DLD1 (cell line): ENCODE data around the gene PPM1N.
"Not testable (repeated sequence)": the region's sequence is repeated elsewhere in the genome, so short reads cannot be mapped to it uniquely, and the experiment has no call there.

Experiments
- in situ Hi-C: cut with HindIII; loops from 2 replicates; pipeline ENCODE4 v1.10.0; 2017; ENCODE audit warnings: low sequenced_read_pairs

Gene PPM1N

DNA sequence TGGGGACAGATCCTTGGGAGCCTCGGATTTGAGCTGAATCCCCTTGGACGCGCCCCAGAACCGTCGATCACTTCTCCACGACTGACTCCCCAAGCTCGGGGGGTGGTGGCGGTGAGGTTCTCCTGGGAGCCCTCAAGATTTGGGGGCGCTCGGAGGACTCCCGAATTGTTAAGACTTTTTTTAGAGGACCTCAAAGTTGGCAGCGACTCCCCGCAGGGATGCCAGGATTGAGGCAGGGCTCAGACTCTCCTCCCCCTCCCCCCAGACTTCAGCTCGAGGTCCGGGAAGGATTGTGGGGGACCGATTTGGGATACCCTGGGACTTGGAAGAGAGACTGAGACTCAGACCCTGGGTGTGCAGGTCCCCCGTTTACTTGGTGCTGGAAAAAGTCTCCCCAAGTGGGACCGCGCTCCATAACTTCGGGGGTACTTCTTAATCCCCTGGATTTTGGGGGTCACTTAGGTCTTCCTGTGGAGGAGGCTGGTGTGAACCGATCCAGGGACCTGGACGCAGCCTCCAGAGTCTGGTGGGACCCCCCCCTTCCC, 9.7 kb downstream of the PPM1N start:
- in situ Hi-C loops = no loop called here

- in situ Hi-C loops = no loop called here
Measured at GRCh38 chr19:45508417-45508860, 10.2 kb downstream of the PPM1N start.

GRCh38 chr19:45508861-45509691, 10.8 kb downstream of the PPM1N start:
- in situ Hi-C loops = no loop called here

DNA sequence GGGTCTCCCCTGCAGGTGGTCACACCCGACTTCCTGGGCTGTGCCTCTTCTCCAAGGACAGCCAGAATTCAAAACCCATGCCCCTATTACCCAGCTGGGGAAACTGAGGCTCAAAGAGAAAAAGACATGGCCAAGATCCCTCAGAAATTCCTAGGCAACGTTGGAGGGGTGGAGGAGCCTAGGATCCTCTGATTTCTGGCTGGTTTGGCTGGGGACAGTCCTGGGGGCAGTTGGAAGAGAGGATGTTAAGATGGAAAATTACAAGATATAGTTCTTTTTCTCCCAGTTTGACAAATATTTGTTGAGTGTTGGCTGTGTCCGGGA, 11.4 kb downstream of the PPM1N start:
- in situ Hi-C loops = no loop called here

- in situ Hi-C loops = not testable (repeated sequence)
Measured at GRCh38 chr19:45510352-45510751, 12.1 kb downstream of the PPM1N start.

GRCh38 chr19:45511074-45511473, 12.8 kb downstream of the PPM1N start:
- in situ Hi-C loops = no loop called here

GRCh38 chr19:45512881-45513483, 14.7 kb downstream of the PPM1N start:
- in situ Hi-C loops = no loop called here

GRCh38 chr19:45514376-45515051, 16.3 kb downstream of the PPM1N start:
- in situ Hi-C loops = no loop called here

GRCh38 chr19:45515081-45515624, 16.9 kb downstream of the PPM1N start:
- in situ Hi-C loops = no loop called here

GRCh38 chr19:45515807-45516401, 17.7 kb downstream of the PPM1N start:
- in situ Hi-C loops = no loop called here

GRCh38 chr19:45517238-45517637, 19.0 kb downstream of the PPM1N start:
- in situ Hi-C loops = no loop called here

DNA sequence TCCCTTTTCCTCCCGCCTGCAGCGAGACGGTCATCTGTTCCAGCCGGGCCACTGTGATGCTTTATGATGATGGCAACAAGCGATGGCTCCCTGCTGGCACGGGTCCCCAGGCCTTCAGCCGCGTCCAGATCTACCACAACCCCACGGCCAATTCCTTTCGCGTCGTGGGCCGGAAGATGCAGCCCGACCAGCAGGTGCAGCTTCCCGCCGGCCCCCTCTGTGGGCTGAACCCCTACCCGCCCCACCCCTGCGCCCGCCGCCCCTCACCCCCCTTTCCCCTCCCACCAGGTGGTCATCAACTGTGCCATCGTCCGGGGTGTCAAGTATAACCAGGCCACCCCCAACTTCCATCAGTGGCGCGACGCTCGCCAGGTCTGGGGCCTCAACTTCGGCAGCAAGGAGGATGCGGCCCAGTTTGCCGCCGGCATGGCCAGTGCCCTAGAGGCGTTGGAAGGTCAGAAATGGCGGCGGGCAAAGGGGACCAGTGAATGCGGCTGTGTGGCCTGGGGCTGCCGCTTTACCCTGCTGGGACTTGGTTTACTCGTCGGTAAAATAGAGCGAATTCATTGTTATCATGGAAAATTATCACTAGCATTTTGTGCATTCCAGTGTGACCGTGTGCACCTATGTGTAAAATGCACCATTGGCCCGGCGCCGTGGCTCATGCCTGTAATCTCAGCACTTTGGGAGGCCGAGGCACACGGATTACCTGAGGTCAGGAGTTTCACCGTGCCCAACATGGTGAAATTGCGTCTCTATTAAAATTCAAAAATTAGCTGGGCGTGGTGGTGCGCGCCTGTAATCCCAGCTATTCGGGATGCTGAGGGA, 19.6 kb downstream of the PPM1N start:
- in situ Hi-C loops = no loop called here

DNA sequence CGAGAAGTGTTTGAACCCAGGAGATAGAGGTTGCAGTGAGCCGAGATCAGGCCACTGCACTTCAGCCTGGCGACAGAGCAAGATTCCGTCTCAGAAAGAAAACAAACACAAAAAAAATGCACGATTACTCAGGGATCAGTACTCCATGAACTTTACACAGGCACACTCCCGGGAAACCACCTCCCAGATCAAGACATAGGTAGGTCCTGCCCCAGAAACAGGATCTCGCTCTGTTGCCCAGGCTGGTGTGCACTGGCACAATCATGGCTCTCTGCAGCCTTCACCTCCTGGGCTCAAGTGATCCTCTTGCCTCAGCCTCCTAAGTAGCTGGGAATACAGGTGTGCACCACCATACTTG, 20.2 kb downstream of the PPM1N start:
- in situ Hi-C loops = no loop called here

GRCh38 chr19:45522010-45522941, 24.0 kb downstream of the PPM1N start:
- in situ Hi-C loops = no loop called here

- in situ Hi-C loops = no loop called here
Measured at GRCh38 chr19:45523642-45524256, 25.5 kb downstream of the PPM1N start.

GRCh38 chr19:45524575-45525129, 26.4 kb downstream of the PPM1N start:
- in situ Hi-C loops = no loop called here

DNA sequence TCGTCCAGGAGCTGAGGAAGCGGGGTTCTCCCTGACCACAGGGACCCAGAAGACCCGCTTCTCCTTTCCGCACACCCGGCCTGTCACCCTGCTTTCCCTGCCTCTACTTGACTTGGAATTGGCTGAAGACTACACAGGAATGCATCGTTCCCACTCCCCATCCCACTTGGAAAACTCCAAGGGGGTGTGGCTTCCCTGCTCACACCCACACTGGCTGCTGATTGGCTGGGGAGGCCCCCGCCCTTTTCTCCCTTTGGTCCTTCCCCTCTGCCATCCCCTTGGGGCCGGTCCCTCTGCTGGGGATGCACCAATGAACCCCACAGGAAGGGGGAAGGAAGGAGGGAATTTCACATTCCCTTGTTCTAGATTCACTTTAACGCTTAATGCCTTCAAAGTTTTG, 27.9 kb downstream of the PPM1N start:
- in situ Hi-C loops = no loop called here

GRCh38 chr19:45526971-45527370, 28.7 kb downstream of the PPM1N start:
- in situ Hi-C loops = no loop called here
